NOMO-1 treated with DMSO at 0.1 percent for 48 hours (cell line): Measurements from ENCODE around the gene EYA3.

Experiments used
- DNase-seq: peaks from one replicate; lab custom pipeline; 2025; ENCODE audit not compliant: unreplicated experiment; lab: John Stamatoyannopoulos, UW

EYA3 gene

DNA sequence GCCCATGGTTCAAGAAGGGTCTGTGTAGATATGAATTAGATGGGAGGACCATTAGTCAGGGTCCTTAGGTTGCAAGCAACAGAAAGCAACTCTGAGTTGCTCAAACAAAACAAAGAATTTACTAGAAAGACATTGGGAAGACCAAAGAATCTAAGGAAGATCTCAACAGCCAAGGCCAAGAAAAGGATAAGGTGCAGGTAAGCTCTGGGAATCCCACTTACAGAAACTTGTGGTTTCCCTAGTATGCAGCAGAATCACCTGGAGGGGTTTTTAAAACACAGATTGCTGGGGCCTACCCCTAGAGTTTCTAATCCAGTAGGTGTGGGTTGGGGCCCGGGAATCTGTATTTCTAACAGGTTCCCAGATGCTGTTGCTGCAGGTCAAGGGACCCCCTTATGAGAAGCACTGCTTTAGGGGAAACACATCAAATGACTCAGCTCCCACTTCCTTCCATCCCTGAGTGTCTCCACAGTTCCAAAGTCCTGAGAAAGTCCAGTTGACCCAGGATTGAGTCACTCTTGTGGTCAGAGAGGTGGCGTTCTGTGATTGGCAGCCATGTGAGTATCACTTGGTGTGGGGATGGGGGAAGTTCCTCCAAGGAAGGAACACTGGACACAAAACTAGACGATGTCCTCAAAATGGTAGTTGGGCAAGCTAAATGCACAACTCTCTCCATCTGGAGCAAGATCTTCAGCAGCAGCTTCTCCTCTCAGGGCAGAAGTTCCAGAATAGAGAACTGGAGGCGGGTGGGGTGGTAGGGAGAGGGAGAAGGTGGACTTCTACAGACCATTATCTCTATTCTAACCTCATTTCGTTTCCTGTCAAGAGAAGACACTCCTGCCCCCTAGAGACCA, 24.2 kb upstream of the EYA3 start:
- DNase-seq, result peak; percentile 81

GRCh38 chr1:28111157-28111556, 22.7 kb upstream of the EYA3 start:
- DNase-seq, result peak; percentile 91

DNA sequence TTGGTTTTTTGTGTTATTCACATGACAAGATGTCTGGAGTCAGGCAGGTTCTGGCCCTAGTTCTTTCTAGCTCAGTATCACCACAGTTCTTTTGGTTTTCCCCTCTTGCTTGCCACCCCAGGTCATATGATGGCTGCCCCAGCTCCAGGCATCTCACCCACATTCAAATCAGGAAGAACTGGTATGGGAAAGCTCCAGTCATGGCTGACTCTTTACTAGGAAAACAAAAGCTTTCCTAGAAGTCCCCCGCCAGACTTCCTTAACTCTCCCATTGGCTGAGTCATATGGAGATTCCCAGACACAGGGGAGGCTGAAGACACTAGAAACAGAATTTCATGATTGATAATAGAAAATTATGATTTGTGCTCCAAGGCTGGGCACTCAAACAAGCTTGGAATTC, 22.1 kb upstream of the EYA3 start:
- no peak for DNase-seq

DNA sequence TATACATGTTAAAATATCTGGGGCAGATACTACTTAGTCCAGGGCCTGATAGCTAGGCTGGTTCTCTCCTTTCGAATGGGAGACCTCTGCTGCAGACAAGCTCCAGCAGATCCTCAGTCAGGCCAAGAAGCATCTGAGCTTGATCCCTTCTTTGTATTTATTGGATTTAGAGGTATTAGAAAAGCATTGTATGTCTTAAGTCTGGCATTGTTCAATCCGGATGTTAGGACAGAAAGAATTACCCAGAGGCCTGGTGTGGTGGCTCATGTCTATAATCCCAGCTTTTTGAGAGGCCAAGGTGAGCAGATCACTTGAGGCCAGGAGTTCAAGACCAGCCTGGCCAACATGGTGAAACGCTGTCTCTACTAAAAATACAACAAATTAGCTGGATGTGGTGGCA, 21.2 kb upstream of the EYA3 start:
- no peak for DNase-seq

- no peak for DNase-seq
These were observed 19.6 kb upstream of the EYA3 start for GRCh38 chr1:28108001-28108400.

DNA sequence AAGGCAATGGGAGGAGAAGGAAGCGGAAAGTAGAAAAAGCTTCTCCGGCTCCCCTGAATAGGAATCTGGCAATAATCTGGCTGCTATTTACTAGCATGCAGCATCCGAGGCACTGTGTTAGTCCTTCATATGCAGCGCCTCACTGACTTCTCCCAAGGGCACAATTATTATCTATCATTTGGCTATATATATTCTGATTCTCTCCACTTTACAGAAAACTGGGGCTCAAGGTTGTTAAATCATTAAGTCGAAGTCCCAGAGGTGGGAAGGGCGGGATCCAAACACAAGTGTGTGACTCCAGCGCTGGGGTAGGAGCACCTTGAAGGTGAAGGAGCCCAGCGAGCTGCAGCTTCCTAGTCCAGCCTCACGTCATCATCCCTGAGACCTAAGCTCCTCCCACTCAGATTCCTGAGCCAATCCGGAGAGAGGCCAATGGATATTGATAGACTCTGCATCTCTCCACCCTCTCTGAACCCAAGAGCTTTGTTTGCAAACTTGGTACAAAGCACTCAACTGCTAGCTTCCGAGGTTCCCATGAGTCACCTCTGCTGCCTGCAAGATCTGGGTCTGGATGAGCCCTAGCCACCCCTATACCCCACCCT, 16.6 kb upstream of the EYA3 start:
- no peak for DNase-seq

DNA sequence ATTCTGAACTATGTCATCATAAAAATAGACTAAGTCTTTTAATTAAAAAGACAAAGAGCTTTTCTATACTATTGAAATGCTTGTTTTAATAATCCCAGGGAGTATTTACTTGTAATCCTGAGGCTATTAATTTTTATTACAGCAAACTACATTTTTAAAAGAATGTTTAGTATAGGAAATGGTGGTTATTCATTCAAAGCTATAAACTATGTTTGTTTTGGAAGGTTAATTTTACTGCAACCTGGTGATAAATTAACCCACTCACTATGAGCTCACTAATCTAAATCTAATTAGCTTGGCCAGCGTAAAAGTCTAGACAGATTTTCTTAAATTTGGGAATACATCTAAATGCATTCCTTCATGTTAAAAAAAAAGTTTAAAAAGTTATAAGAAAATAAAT, 13.8 kb upstream of the EYA3 start:
- DNase-seq, result no peak

GRCh38 chr1:28099050-28099769, 10.8 kb upstream of the EYA3 start:
- DNase-seq, result no peak

GRCh38 chr1:28097100-28097472, 8.7 kb upstream of the EYA3 start:
- peak; percentile 17 for DNase-seq

- no peak for DNase-seq
These were observed 8.0 kb upstream of the EYA3 start for GRCh38 chr1:28096210-28097099.

DNA sequence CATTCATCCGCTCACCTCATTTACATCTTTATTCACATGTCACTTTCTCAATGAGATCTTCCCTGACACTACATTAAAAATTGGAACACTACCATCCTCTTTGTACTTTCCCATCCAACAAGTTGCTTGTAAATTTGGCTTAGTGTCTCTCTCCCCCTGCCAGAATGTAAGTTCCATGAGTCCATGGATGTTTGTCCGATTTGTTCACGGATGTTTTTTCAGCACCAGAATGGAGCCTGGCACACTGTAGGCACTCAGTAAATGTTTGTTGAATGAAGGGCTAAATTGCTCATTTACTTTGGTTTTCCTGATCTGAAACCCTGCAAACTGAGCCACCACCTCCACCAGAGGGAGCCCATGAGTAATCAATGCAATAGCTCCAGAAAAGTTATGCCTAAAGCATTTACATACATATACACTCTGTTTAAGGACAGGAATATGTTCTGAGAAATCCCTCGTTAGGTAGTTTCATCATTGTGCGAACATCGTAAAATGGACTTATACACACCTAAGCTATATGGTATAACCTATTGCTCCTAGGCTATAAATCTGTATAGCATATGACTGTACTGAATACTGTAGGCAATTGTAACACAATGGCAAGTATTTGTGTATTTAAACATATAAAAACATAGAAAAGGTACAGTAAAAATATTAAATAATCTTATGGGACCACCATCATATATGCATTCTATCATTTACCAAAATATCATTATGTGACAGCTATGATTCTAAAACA, 2.8 kb upstream of the EYA3 start:
- DNase-seq, result peak; percentile 69

DNA sequence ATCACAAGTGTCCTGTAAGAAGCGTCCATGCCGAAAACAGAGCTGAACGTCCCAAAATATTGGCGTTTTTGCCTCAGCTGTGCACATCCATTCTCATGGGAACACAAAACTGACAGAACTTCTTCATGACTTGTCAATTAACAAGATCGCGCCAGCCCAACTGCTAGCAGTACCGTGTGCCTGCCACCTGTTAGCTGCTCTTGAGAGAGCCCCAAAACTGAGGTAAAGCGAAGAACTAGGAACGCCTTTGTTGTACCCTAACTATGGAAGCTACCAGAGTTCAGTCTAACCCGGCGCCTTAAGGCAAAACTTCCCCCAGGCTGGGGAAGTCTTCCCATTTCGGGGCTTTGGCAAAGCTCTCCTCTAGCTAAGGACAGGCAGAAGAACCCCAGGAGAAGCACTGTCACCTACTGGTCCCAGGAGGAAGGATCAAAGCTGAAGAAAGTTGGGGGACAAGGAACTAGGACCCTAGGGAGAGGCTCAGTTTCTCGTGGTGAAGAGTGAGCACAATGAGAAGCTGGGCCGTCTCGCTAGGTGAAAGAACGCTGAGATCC, 719 bp downstream of the EYA3 start:
- peak; percentile 37 for DNase-seq

DNA sequence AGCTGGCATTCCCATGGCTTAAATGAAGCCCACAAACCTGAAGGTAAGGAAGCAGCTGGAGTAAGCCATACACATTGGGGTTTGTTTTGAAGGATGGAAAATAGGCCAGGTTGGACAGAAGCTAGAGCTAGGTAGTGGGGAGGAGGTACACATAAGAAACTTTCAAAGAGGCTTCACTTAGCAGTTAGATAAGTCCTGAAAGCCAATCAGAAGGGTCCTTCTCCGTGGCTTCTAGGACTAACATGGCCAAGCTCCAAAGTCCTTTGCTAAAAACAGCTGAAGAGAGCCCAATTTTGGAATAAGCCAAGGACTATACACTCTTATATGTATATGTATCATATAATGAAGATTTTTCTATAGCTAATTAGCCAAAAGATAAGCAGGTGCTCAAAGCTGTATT, 1.8 kb downstream of the EYA3 start:
- DNase-seq, result no peak

- no peak for DNase-seq
These were observed 3.3 kb downstream of the EYA3 start for GRCh38 chr1:28085129-28085528.

- DNase-seq, result no peak
These were observed 4.5 kb downstream of the EYA3 start for GRCh38 chr1:28083876-28084275.

GRCh38 chr1:28078680-28079626, 9.5 kb downstream of the EYA3 start:
- no peak for DNase-seq

DNA sequence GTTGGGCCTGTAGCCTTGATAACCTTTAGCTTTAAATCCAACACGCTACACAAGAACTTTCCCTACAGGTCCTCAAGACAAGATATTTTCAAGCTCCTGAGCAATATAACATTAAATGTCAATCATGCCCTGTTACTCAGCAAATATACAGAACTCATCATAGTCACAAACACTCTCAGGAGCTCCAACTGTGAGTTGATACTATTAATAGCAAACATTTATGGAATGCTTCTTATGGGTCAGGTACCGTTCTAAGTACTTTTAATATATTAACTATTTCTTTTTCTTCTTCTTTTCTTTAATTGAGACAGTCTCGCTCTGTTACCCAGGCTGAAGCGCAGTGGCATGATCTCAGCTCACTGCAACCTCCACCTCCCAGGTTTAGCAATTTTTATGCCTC, 10.1 kb downstream of the EYA3 start:
- DNase-seq, result no peak

DNA sequence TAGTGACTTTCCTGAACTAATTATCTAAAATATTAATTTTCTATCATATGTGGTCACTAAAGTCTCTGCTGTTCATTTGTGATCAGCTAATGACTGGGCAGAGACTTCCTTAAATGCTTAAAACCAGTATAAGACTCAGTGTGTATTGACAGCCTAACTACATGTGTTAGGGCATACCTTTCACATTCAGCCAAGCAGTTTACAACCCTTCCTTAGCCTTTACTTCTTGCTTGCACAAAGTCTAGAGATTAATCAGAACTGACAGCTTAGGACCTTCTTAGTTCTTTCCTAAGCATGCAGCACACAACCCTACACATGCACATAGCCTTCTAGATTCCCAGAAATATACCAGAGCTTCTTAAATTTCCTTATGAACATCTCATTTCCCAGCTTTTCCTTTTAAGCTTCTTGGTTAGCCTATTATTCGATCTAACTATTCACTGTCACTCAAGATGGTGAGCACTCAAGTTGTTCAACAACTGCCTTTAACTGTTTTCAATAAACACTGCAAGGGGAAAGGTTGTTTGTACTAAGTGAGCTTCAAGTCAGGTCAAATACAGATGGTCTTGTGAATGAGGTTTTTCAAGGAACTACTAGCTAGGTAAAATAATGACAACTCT, 13.4 kb downstream of the EYA3 start:
- no peak for DNase-seq

DNA sequence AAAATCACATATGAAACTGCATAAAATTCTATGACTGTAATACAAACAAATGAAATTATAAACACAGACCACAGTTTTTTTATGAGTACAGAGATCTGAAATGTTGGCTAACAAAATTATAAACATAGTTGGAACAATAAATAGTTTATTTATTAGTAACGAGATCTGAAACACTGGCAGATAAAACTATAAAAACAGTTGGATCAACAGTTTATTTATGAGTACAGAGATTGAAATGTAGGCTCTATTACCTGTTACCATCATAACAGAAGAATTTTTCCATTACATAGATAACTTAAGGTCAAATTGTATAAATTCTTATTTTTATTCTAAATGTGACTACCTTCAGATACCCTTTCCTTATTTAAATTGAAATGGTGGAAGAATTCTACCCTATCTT, 14.5 kb downstream of the EYA3 start:
- DNase-seq, result no peak
